IPS-NIHi7 (cell line): ENCODE measurements around the gene SPEG.
A peak's percentile ranks its signal among the peaks of the same experiment; 100 is the strongest.

Source experiments
- DNase-seq: peaks from one replicate; pipeline ENCODE4 v3.0.0; 2012; ENCODE audit warnings: mixed read lengths; ENCODE audit errors: extremely low spot score

The SPEG gene

DNA sequence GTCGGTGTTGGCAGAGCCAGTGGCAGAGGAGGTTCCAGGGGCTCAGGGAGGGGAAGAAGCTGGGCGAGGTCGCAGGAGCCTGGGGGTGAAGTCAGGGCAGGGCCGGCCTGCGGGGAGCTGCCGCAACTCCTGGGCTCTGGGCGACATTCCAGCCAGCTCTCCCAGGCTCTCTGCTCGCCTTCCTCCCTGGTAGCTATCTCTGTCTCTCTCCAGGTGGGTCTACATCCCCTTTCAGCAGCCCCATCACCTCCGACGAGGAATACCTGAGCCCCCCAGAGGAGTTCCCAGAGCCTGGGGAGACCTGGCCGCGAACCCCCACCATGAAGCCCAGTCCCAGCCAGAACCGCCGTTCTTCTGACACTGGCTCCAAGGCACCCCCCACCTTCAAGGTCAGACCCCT is 27.0 kb downstream of the SPEG start:
- DNase-seq: no peak

DNA sequence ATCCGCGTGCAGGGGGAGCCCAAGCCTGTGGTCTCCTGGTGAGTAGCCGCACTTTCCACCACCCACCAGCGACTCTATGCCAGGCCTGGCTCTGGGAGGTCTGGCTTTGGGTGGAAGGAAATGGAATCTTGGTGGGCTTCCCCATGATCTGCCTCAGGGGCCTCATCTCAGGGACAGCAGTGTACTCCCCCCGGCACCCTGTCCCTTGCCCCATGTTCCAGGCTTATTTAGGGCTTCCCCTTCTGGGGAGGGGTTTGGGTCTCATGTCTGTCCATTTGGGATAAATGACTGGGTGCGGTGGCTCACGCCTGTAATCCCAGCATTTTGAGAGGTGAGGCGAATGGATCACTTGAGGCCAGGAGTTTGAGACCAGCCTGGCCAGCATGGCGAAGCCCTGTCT is 27.7 kb downstream of the SPEG start:
- DNase-seq: no peak

DNA sequence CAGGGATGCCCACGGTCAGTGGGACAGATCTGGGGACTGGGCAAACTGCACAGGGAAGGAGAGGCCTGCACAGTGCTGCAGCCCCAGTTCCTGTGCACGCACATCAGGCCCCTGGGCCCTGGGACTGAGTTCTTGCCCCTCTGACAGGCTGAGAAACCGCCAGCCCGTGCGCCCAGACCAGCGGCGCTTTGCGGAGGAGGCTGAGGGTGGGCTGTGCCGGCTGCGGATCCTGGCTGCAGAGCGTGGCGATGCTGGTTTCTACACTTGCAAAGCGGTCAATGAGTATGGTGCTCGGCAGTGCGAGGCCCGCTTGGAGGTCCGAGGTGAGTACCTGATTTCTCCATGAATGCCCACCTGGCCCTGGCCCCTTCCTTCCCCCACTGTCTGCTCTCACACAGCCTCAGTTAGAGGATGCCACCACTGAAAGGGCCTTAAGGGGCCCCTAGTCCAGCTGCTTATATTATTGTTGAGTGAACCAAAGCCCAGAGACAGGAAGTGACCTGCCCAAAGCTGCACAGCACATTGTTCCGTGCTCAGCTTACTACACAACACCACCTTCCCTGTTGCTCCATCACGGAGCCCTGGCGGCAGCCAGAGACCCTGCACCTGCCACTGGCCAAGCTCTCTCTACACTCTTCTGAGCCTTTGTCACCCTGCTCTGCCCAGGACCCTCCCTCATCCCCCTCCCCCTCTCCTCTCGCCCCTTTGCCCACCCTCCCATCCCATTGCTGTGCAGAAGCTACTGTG is 29.8 kb downstream of the SPEG start:
- DNase-seq: no peak

DNA sequence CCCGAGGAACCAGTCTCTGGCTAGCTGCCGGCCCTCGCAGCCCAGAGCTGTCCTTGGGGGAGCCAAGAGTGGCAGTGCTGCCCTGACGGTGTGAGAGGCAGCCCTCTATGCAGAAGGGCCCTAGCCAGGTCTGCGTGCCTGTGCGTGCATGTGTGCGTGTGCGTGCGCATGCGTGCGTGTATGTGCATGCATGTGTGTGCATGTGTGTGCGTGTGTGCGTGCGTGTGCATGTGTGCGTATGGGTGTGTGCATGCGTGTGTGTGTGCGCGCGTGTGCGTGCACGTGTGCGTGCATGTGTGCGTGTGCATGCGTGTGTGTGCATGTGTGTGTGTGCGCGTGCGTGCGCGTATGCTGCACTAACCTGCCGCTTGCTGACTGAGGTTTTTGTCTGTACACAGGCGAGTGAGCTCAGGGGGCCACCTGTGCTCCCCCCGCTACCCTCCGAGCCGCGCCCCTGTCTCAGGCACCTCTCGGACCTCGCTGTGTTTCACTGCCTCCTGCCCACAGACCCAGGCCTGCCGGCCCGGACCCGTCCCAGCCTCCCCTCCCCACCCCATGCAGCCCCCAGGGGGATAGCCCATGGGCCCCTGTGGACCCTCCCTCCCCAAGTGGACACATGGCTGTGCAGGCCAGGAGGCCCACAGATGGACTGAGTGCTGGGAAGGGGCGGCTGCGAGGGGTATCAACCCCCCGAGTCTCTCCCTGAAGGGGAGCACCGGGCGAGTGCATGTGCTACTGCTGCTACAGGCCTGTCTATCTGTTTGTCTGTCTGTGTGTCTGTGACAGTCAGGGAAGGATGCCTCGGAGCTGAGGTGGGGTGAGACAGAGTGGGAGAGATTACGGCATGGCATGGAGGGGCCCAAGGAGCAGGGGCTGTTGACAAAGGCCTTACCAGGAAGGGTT is 31.3 kb downstream of the SPEG start:
- DNase-seq: no peak

DNA sequence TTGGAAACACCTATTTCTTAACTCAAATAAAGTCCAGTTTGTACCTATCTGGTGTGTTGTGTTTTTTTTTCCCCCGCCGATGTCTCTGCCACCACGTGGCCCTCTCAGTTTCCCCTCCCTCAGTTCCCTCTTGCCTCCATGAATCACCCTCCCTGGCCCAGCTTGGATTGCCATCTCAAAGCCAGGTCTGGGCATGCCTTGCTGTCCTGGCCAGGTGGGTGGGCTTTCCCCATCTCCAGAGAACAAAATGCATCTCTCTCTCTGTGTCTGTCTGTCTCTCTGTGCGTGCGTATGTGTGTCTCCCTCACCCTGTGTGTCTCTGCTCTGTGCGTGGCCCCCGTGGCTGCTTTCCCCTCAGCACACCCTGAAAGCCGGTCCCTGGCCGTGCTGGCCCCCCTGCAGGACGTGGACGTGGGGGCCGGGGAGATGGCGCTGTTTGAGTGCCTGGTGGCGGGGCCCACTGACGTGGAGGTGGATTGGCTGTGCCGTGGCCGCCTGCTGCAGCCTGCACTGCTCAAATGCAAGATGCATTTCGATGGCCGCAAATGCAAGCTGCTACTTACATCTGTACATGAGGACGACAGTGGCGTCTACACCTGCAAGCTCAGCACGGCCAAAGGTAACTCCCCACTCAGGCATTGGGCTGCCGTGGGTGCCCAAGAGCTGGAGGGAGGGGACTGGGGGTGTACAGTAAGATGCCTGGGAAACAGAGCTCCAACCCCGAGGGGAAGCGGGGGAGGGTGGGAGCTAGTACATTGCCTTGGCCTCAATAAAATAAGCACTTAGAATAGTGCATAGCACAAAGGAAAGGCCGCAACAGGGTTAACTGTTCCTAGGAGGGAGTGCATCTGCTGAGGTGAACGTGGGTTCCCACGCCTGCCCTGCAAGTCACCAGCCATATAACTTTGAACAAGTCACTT is 32.4 kb downstream of the SPEG start:
- DNase-seq: no peak

DNA sequence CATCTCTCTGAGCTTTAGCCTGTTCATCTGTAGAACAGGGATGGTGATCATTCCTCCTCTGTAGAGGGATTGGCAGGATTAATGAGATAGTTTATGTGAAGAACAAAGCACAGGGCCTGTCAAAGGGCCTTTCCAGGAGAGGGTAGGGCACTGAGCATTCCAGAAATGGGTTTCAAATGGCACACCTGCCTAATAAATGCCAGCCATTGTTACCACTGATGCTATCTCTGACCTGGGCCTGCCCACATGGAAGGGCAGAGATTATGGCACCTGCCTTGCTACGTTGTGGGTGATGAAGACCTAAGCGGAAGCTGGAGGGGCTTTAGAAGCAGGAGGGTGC is 33.1 kb downstream of the SPEG start:
- no peak for DNase-seq

DNA sequence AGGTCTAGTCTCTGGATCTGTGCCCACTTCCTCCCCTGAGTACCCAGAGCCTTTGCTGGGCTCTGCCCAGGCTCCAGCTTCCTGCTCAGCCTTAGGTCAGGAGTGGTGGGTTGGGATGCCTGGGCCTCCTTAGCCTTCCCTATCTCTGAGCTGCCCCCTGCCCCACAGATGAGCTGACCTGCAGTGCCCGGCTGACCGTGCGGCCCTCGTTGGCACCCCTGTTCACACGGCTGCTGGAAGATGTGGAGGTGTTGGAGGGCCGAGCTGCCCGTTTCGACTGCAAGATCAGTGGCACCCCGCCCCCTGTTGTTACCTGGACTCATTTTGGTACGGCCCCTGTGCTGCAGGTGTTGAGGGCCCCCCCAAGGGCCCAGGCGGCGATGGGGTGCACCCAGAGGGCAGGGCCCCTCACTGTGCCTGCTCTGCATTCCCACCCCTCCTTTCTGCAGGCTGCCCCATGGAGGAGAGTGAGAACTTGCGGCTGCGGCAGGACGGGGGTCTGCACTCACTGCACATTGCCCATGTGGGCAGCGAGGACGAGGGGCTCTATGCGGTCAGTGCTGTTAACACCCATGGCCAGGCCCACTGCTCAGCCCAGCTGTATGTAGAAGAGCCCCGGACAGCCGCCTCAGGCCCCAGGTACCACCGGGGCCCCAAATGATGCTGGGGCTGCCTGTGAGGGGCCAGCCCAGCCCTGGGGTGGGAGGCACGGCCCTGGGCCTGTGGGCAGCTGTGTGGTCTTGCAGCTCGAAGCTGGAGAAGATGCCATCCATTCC is 34.0 kb downstream of the SPEG start:
- DNase-seq: no peak

DNA sequence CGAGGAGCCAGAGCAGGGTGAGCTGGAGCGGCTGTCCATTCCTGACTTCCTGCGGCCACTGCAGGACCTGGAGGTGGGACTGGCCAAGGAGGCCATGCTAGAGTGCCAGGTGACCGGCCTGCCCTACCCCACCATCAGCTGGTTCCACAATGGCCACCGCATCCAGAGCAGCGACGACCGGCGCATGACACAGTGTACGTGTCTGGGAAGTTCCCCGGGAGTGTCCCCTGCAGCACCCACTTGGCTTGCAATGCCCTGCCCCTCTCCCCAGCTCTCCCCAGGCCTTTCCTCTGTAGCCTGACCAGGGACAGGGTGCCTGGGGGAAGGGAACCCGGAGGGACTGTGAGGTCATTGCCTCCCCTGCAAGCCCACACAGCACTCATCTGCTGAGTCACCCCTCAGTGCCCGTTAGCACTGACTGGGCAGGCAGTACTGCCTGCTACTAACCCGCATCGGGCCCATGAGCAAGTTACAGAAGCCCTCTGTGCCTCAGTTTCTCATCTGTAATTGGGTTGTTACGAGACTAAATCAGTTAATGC is 34.6 kb downstream of the SPEG start:
- no peak for DNase-seq

DNA sequence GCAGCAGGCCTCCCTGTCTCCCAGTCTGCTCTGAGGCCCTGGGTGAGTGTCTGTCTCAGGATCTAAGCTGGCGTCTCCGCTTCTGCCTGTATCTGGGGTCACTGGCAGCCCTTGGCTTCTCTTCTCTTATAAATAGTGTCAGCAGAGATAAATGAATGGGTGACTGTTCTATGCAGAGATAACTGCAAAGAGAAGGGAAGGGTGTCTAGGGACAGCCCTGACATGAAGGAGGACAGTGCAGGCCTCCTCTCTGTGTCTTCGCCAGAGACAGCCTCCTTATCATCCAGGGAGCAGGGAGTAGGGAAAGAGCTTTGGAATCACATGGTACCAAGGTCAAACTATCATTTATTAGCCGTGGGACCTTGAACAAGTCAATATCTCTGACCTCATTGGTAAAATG is 35.8 kb downstream of the SPEG start:
- DNase-seq: no peak

DNA sequence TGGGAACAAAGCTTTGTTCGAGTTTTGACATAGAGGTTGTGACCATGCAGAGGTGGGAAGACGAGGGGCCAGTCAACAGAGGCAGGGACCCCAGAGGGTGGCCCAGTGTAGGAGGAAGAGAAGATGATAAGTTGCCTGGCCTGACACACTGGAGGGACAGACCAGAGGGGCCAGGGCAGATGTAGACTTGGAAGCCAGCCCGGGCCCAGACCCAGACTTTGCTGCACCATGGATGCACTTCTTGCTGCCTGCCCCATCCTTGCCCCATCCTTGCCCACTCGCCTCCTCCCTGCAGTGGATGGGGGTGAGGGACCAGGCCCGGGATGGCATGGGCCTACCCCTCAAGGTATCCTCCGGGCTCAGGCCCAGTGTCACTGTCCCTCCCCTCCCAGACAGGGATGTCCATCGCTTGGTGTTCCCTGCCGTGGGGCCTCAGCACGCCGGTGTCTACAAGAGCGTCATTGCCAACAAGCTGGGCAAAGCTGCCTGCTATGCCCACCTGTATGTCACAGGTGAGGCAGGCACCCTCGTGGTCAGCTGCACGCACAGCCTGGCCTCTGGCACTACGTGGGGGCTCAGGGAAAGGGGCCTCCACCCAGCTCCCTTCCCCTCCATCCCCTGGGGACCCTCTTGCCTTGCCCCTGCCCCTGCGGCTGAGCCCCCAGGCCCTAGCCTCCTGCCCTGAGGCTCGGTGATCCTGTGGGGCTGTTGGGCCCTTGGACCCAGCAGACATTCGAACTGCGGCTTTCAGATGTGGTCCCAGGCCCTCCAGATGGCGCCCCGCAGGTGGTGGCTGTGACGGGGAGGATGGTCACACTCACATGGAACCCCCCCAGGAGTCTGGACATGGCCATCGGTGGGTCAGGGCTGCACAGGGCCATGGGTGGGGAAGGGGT is 37.1 kb downstream of the SPEG start:
- no peak for DNase-seq

DNA sequence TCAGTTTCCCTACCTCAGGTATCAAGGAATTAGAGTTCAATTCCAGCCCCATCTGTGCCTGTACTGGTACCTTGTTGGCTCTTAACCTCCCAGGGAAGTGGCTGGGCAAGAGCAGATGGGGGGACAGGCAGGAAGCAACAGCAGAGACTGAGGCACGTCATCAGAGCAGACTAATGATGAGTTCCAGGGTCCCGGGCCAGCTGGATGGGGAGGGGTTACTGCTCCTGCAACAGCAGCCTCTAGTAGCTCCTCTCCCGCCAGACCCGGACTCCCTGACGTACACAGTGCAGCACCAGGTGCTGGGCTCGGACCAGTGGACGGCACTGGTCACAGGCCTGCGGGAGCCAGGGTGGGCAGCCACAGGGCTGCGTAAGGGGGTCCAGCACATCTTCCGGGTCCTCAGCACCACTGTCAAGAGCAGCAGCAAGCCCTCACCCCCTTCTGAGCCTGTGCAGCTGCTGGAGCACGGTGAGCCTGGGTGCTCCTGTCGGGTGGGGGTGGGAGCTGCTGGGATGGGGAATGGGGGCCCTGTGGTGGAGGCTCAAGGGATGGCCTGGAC is 38.1 kb downstream of the SPEG start:
- no peak for DNase-seq

DNA sequence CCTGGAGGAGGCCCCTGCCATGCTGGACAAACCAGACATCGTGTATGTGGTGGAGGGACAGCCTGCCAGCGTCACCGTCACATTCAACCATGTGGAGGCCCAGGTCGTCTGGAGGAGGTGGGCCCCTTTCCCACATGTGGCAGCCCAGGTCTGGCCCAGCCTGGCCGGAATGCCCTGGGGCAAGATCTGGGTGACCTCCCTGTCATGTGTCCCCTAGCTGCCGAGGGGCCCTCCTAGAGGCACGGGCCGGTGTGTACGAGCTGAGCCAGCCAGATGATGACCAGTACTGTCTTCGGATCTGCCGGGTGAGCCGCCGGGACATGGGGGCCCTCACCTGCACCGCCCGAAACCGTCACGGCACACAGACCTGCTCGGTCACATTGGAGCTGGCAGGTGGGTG is 38.9 kb downstream of the SPEG start:
- no peak for DNase-seq

DNA sequence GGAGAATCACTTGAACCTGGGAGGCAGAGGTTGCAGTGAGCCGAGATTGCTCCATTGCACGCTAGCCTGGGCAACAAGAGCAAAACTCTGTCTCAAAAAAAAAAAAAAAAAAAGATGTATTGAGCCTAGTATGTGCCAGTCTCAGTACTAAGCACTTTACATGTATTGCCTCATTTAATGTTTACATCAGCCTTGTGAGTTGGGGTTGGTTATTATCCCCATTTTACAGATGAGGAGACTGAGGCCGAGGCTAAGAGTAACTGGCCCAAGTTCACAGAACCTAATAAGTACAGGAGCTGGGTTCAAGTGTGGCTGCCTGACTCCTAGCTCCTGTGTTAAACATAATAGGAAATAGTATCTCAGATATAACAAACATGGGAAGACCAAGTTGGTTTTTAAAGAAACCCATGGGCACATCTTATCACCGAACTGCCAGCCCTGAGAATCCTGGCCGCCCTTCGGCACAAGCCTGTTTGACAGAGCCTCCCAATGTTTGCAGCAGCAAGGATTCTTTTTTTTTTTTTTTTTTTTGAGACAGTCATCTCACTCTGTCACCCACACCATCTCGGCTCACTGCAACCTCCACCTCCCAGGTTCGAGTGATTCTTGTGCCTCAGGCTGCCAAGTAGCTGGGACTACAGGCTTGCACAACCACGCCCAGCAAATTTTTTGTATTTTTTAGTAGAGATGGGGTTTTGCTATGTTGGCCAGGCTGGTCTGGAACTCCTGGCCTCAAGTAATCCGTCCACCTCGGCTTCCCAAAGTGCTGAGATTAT is 39.8 kb downstream of the SPEG start:
- no peak for DNase-seq

DNA sequence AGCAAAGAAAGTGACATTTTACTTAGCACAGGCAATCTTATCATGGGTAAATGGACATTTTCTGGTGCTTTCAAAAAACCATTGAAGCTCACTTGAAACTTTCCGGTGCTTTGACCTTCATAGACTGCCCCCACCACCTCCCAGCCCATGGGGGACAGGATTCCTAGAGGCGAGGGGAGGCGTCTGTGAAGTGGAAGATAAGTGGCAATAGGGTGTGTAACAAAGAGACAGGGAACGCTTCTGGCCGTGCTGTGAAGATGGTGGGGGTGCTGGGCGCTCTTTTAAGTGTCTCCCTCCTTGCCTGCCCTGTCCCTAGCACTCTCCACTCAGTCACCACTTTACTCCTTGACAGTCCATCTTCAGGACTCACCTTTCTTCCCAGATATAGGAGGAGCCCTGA is 40.6 kb downstream of the SPEG start:
- no peak for DNase-seq

DNA sequence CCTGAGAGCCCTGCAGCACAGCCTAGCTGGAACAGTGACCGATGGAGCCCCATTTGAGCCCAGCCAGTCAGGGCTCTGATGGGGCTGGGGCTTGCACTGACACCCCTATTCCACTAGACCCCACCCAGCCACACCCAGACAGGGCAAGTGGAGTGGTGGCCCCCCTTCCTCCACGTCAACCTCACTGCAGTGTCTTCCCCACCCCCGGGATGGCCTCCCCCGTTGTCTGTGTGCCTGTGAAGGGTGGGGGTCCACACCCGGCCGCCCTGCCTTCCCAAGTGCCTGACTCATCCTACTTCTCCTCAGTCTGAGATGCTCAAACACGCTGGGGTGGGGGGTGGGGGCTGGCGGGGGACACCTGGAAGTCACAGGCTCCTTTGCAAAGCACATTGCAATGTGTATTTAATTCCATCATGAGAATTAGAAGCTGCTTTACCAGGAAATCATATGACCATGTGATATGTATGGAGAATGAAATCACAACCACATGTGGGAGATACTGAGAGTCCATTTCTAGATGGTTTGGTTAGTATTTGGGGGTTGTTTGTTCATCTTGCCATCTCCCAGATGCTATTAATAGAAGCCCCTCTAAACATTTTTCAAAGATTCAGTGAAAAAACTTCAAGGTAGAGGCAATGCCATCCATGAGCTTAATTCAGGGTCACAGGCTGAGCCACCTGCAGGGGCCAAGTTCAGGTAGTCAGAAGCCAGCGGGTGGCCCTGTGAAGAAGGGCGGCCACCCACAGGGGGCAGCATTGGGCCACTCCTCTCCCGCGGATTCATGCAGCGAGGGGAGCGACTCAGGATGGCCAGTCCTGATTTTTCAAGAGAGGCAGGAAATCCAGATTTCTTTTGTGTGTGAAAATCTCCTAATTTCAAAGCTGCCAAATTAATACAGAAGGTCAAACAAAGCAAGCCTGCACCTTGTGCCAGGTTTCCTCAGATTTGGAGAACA is 41.3 kb downstream of the SPEG start:
- peak; percentile 70 for DNase-seq

DNA sequence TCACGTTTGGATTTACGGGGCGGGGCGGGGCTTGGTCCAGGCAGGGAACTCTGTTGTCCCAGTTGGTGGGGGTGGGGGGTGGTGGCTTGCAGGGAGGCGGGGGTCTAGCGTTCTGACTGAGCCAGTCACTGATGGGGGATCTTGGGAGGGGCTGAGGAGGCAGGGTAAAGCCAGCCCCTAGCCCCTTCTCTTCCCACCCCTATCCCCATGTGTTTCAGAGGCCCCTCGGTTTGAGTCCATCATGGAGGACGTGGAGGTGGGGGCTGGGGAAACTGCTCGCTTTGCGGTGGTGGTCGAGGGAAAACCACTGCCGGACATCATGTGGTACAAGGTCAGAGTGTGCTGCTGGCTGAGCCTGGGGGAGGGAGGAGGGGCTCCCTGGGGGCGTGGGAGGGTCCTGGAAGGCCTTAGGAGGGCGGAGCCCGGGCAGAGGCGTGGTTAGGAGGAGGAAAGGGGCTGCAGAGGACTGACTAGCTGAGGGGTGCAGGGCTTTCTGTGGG is 42.1 kb downstream of the SPEG start:
- peak; percentile 85 for DNase-seq

DNA sequence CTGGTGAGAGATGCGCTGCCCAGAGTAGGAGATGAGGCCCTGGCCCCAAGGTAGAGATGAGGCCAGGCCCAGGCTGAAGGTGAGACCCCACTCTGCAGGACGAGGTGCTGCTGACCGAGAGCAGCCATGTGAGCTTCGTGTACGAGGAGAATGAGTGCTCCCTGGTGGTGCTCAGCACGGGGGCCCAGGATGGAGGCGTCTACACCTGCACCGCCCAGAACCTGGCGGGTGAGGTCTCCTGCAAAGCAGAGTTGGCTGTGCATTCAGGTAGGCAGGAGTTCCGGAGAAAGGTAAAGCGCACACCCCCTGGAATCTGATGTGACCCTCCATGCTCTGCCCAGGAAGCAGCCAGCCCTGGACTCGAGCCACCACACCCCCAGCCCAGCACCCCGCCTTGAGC is 42.5 kb downstream of the SPEG start:
- DNase-seq: no peak

DNA sequence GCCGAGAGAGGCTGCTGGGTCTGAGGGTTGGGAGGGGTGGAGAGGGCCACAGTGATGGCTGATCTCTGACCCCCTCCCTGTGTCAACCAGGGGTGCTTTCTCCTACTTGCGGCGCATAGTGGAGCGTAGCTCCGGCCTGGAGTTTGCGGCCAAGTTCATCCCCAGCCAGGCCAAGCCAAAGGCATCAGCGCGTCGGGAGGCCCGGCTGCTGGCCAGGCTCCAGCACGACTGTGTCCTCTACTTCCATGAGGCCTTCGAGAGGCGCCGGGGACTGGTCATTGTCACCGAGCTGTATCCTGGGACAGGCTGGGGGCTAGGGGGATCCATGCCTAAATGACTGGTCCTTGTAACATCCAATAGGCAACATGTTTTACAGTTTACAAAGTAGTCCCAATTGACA is 43.2 kb downstream of the SPEG start:
- no peak for DNase-seq
